HL-60 (cell line): ENCODE results near the gene ESD.

Experiments used
- DNase-seq, 2 experiments: peaks; one replicate each; pipeline ENCODE4 v3.0.0-alpha.2; 2010 to 2020; ENCODE audit warnings: low read depth in 1 of 2, low spot score in 1 of 2
- H3K27ac ChIP-seq: fragments of 250-450 bp; sonication (Bioruptor Pico); replicated peaks from 2 replicates; pipeline ENCODE4 v1.5.1; 2020; ENCODE audit warnings: mild to moderate bottlenecking, moderate library complexity
- H3K27me3 ChIP-seq: fragments of 250-450 bp; sonication (Bioruptor Pico); 2 replicates; pipeline ENCODE4 v1.5.1; 2021; ENCODE audit warnings: mild to moderate bottlenecking, moderate library complexity; ENCODE audit not compliant: insufficient read depth, poor library complexity, severe bottlenecking
- H3K4me3 ChIP-seq: replicated peaks from 2 replicates; pipeline ENCODE4 v1.5.1; 2011; ENCODE audit warnings: mild to moderate bottlenecking, control low read depth, low read length; ENCODE audit not compliant: insufficient read depth
- GABPA ChIP-seq: IDR thresholded peaks from 2 replicates; pipeline ENCODE4 v1.6.1; 2012; ENCODE audit warnings: low read depth
- POLR2AphosphoS5 ChIP-seq: IDR thresholded peaks from 2 replicates; pipeline ENCODE4 v1.6.1; 2012; ENCODE audit warnings: low read depth
- SPI1 ChIP-seq: IDR thresholded peaks from 2 replicates; pipeline ENCODE4 v1.6.1; 2012; ENCODE audit warnings: low read depth, mild to moderate bottlenecking, borderline replicate concordance
- TF ChIP-seq, protein P1 (sequence below): IDR thresholded peaks from 2 replicates; pipeline ENCODE4 v1.6.1; 2012; ENCODE audit warnings: low read depth; ENCODE audit not compliant: insufficient replicate concordance
- TF ChIP-seq, protein P2 (sequence below): IDR thresholded peaks from one replicate; pipeline ENCODE4 v1.5.1; 2011; ENCODE audit warnings: low read length, control low read depth, inconsistent platforms; ENCODE audit not compliant: insufficient read depth

The ESD gene

DNA sequence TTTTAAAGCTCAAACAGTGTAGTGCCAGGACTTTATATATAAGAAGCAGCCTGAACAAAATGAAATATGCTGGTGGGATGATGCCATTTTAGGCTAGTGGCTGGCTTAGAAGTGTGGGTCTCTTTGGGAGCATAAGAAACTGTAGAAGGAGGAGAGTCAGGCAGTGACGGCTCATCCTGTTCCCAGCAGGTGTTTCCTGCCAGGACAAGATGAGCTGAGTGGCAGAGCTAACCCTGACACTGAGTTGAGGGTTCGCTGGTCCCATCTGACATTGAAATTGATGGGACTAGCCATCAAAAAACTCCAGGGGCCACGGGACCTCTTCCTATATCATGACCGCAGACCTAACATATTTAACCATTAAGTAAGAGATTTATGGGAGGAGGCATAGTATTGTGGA is 51.3 kb downstream of the ESD start:
- Histone ChIP-seq H3K27me3 (no peaks in the 10 kb centered on the region), H3K4me3 (no peak overlapping the region), H3K27ac (no peak overlapping the region)
- DNase-seq: no peak
- TF ChIP-seq GABPA (no peak), POLR2AphosphoS5 (no peak), SPI1 (no peak)
- TF ChIP-seq, protein P1, sequence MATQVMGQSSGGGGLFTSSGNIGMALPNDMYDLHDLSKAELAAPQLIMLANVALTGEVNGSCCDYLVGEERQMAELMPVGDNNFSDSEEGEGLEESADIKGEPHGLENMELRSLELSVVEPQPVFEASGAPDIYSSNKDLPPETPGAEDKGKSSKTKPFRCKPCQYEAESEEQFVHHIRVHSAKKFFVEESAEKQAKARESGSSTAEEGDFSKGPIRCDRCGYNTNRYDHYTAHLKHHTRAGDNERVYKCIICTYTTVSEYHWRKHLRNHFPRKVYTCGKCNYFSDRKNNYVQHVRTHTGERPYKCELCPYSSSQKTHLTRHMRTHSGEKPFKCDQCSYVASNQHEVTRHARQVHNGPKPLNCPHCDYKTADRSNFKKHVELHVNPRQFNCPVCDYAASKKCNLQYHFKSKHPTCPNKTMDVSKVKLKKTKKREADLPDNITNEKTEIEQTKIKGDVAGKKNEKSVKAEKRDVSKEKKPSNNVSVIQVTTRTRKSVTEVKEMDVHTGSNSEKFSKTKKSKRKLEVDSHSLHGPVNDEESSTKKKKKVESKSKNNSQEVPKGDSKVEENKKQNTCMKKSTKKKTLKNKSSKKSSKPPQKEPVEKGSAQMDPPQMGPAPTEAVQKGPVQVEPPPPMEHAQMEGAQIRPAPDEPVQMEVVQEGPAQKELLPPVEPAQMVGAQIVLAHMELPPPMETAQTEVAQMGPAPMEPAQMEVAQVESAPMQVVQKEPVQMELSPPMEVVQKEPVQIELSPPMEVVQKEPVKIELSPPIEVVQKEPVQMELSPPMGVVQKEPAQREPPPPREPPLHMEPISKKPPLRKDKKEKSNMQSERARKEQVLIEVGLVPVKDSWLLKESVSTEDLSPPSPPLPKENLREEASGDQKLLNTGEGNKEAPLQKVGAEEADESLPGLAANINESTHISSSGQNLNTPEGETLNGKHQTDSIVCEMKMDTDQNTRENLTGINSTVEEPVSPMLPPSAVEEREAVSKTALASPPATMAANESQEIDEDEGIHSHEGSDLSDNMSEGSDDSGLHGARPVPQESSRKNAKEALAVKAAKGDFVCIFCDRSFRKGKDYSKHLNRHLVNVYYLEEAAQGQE: no peak
- TF ChIP-seq, protein P2, sequence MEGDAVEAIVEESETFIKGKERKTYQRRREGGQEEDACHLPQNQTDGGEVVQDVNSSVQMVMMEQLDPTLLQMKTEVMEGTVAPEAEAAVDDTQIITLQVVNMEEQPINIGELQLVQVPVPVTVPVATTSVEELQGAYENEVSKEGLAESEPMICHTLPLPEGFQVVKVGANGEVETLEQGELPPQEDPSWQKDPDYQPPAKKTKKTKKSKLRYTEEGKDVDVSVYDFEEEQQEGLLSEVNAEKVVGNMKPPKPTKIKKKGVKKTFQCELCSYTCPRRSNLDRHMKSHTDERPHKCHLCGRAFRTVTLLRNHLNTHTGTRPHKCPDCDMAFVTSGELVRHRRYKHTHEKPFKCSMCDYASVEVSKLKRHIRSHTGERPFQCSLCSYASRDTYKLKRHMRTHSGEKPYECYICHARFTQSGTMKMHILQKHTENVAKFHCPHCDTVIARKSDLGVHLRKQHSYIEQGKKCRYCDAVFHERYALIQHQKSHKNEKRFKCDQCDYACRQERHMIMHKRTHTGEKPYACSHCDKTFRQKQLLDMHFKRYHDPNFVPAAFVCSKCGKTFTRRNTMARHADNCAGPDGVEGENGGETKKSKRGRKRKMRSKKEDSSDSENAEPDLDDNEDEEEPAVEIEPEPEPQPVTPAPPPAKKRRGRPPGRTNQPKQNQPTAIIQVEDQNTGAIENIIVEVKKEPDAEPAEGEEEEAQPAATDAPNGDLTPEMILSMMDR: no peak

DNA sequence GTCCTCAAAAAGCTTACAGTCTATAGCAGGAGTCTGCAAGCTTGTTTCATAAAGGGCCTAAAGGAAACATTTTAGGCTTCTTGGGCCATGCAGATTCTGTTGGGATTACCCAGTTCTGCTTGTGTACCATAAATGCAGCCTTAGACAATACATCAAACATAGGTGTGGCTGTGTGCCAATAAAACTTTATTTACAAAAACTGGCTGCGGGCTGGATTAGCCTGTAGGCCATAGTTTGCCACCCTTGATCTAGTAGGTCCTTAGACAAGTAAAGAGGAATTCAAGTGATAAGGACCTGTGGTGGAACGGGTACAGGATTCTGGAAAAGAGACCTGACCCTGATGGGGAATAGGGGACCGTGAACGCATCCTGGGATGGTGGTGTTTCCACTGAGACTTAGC is 51.9 kb downstream of the ESD start:
- DNase-seq: no peak
- TF ChIP-seq SPI1 (no peak), GABPA (no peak), POLR2AphosphoS5 (no peak)
- TF ChIP-seq, protein P1: no peak
- TF ChIP-seq, protein P2: no peak
- H3K27me3 ChIP-seq: no peaks in the 10 kb centered on the region
- H3K4me3 ChIP-seq: no peak overlapping the region
- H3K27ac ChIP-seq: no peak overlapping the region

DNA sequence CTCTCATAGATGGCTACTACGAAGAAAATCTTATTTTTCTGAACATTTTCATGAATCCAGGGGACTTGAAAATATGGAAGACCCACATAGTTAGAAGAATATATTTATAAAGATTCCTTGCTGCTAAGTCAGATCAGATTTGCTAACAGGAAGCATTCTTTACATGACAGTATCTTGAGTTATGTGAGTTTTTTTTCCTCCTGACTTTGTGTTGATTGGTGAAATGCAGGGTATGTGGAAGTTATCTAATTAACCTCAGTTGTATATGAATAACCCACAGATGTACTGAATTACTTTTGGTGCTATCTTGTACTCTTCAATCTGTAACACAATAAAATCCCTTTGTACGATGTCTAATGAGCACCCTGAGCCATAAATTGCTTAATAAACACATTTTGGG is 53.8 kb downstream of the ESD start:
- no peaks in the 10 kb centered on the region for H3K27me3 ChIP-seq
- no peak overlapping the region for H3K4me3 ChIP-seq
- no peak overlapping the region for H3K27ac ChIP-seq
- no peak for DNase-seq
- TF ChIP-seq GABPA: no peak
- TF ChIP-seq, protein P2: no peak
- TF ChIP-seq POLR2AphosphoS5: no peak
- TF ChIP-seq SPI1: no peak
- TF ChIP-seq, protein P1: no peak
